Measurements from ENCODE around the gene WDR86.

DNA sequence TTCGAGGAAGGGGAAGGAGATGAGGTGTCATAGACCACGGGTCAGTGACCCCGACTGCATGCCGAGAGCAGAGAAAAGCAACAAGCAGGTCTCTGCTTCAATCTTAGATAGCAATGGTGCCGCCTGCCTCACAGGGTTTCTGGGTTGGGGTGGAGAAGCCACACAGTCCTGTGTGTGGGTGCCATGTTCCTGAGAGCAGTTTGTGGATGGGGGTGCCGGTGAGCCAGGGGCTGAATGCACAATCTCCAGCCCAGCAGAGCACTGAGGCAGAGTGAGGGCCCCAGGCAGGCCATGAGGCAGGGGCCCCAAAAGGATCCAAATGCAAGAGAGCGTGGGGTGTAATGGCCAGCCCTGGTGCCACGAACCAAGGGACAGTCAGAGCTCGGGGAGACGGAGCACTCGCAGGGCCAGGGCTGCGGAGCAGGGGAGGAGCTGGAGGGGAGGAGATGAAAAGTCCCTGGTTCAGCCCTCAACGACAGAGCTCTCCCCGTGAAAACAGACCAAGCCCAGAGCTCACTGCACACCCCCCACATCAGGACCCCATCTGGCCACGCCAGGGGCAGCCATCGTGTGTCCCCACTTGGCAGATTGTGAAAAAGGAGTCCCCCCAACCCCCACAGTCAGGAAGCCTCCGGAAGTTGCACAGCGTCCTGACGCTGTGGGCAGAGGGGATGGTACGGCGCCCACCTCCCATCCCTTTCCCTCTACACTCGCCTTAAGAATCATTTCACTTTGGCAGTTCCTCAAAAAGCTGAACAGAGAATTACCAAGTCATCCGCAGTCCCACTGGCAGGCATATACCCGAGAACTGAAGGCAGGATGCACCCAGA is 19.9 kb downstream of the WDR86 start:
- no peak for TF ChIP-seq CTCF (IDR thresholded peaks at IDR 0.05)
- no peak for TF ChIP-seq TP53 (CRISPR knock-in tag; IDR thresholded peaks at IDR 0.05)
- TF ChIP-seq, protein P1, sequence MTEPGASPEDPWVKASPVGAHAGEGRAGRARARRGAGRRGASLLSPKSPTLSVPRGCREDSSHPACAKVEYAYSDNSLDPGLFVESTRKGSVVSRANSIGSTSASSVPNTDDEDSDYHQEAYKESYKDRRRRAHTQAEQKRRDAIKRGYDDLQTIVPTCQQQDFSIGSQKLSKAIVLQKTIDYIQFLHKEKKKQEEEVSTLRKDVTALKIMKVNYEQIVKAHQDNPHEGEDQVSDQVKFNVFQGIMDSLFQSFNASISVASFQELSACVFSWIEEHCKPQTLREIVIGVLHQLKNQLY (CRISPR knock-in tag; IDR thresholded peaks at IDR 0.05), result no peak
- TF ChIP-seq TEAD4 (CRISPR knock-in tag; IDR thresholded peaks at IDR 0.05), result no peak
- TF ChIP-seq USF1 (CRISPR knock-in tag; IDR thresholded peaks at IDR 0.05), result no peak
- TF ChIP-seq IRF2 (CRISPR knock-in tag; IDR thresholded peaks at IDR 0.05; ENCODE audit: borderline replicate concordance, low read depth), result no peak
- TF ChIP-seq USF2 (CRISPR knock-in tag; IDR thresholded peaks at IDR 0.05), result no peak
- TF ChIP-seq ZSCAN18 (CRISPR knock-in tag; IDR thresholded peaks at IDR 0.05), result no peak
- no peak for TF ChIP-seq NR2C2 (CRISPR knock-in tag; IDR thresholded peaks at IDR 0.05)
